ENCODE measurements around the gene TRIM40.

GRCh38 chr6:30172681-30173080 is 36.7 kb downstream of the TRIM40 start:
- no peak for TF ChIP-seq CTCF (IDR thresholded peaks at IDR 0.05)
- TF ChIP-seq POLR2A (IDR thresholded peaks at IDR 0.05) = no peak

Data from vagina (tissue), 2 donors.